GM19395 (cell line): ENCODE results near the gene EPHA1.
"Not testable (repeated sequence)": the region's sequence is repeated elsewhere in the genome, so short reads cannot be mapped to it uniquely, and the experiment has no call there.

ENCODE experiments used
- ATAC-seq: cut with Tn5 transposase; IDR thresholded peaks from one replicate; pipeline ENCODE4 v1.9.1; 2021; ENCODE audit warnings: mild to moderate bottlenecking, moderate library complexity; ENCODE audit not compliant: unreplicated experiment

Gene EPHA1

DNA sequence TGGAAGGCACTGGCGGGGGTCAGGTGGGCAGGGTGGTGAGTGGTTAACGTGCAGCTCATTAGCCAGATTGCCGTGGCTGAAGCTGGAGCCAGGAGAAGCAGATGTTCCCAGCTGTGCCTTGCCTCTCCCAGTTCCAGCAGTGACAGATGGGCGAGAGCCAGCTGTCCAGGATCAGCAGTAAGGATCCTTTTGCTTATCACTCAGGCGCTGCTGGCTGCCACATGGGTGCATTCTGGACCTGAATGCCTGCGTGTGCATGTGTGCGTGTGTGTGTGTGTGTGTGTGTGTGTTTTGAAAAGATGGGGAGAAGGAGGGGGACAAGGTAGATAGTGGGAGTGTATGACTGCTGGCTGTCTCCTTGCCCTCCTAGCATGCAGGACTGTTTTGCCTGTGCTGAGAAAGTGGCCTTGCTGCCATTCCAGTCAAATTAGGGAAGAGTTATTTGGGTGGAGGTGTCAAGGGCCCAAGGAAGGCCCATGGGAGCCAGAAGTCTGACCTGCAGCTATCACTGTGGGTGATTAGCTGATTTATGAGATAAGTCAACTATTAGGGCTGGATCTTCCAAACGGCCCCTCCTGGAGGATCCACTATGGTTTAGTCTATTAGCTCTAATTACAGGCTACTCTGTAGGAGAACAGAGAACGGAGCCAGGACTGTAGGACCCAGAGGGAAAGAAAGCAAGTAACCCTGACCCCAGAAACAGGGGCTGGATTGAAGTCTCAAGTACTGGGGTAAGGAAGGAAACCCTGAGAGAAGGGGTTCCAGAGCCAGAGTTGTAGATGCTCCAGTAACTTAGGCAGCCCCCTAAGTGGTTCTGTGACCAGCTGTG lies 3.3 kb downstream of the EPHA1 start:
- ATAC-seq: no peak

DNA sequence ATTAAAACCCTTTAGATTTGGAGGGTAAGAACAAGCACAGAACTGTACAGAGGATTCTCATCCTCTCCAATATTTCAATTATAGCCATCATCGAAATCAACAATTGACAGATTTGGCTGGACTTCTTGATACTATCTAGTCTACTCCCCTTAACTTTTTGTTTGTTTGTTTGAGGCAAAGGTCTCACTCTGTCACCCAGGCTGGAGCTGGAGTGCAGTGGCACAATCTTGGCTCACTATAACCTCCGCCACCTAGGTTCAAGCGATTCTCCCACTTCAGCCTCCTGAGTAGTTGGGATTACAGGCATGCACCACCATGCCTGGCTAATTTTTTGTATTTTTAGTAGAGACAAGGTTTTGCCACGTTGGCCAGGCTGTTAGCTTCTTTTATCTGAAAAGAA lies 6.4 kb downstream of the EPHA1 start:
- ATAC-seq: not testable (repeated sequence)

DNA sequence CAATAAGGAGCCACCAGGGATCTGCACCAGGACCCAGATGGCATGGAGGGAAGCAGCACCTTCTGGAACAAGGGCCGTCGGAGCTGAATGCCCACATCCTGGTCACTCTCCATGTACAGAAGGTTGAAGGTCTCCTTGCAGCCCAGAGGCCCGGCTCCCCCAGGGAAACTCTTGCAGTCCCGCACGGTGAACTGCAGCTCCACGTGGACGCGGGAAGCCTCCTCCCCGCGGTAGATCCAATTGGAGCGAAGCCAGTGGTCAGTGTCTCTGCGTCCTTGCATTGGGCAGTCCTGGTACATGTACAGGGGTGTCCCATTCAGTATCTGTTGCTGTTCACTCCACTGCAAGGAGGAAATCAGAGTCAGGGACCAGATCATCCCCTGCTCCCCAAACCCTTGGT lies 7.4 kb downstream of the EPHA1 start:
- no peak for ATAC-seq

DNA sequence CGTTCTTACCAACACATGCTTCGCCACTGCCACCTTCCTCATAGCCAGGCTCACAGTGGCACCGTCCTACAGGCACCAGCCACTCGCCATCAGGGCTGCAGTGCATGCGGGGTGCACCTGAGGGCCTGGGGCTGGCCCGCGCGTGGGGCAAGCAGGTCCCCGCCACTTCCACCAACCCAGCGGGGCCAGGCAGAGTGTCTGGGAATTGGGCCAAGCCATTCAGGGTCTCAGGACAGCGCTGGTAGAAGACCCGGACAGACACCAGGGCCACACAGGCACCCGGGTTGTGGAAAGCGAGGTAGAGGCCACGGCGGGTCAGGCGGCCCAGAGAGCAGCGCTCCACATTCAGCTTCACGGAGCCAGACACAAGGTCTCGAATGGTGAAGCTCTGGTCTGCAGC lies 9.0 kb downstream of the EPHA1 start:
- ATAC-seq: no peak

DNA sequence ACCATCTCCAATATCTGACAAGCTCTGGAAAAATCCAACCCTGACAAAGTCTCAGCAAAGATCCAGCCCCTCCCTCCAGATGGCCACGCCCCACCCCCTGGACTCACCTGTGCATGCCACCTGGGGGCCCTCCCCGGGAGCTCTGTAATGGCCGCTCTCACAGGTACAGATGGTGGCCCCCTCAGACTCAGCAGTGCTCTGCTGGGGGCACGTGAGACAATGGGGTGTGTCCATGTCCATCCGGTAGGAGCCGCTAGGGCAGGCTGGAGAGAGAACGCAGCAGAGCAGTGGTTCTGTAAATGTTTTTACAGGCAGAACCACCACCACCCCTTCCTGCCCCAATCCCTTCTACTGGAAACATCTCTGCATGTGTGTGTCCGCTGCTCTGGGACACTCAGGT lies 9.5 kb downstream of the EPHA1 start:
- no peak for ATAC-seq

DNA sequence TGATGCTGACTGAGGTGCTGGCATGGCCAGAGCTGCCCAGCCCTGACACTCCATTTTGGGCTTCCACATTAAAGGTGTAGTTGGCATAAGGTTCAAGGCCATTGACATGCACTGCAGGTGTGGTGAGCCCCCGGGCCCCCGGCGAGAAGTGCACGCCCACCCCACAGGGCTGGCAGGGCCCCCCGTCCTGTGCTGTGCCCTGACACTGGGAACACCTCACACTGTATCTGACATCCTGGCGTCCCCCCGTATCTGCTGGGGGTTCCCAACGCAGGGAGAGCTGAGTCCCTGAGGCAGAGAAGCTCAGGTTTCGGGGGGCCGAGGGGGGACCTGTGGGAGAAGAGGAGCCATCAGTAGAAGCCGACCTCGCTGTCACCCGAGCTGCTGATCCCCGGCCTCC lies 10.0 kb downstream of the EPHA1 start:
- ATAC-seq: no peak

DNA sequence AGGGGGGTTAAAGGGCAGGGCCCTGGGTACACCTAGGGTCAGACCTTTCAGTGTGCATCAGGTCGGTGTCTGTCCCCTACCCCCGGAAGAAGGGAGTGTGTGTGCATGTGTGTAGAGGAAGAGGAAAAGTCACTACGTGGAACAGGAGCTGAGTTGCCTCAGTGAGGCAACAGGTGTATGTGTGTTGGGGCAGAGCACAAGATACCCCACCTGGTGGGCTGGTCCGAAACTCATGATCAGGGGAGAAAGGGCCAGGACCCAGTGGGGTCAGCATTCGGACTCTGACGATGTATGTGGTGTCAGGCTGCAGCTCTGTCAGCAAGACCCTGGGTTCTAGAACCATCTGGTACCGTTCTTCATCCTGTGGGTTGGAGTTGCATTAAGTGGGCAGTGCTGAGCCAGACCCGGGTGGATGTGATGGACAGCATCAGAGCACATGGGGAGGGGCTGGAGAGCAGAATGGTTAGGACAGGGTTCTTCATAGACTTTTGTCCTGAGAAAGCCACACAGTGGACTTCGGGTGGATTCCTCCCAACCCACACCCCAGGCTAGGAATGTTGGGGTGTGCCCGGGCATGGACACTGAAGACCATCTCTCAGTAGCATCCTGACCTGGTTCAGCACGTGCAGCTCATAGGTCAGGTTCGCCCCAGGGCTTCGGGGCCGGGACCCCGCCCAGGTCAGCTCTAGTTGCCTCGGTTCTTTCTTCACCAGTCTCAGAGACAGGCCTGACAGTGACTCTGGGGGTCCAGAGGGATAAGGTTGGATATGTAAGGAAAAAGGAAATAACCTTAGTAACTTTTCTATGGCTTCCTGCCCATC lies 10.7 kb downstream of the EPHA1 start:
- ATAC-seq: no peak

DNA sequence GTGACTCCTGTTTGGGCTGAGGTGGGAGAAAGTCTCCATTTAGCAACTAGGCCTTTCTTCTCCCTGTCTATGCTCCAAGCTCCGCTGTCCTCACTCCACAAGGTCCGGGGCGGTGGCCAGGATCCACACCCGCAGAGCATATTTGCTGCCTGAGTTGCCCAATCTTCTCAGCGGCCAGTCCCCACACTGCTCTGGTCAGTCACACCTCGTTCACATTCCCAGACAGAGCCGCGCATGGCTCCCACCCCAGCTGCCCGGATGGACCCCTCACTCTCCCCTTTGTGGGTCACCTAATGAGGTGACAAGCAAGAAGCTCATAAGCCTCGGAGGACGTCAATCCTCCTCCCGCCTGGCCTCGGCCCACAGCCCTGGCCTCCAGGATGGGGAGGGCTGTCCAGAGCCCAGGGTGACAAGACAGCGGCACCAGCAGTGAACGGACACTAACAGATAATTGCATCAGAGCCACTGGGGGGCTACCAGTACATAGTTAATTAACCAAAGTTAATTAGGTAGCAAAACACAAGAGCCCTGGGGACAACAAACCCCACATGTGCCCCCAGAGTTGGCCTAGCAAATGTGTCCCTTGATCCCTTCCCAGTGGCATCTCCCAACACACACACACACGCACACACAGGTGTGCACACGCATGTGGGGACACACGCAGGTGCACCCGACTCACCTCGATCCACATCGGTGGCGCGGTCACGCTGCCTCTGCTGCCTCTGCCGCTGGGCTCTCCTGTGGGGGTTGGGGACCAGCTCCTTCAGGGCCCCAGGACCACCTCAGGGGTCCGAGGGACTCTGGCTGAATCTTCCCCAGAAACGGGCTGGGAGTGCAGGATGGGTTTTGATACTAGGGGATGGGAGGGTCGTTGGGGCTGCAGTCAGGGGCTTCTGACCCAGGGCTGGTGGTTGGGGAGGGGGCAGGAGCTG lies 11.8 kb downstream of the EPHA1 start:
- ATAC-seq: no peak

DNA sequence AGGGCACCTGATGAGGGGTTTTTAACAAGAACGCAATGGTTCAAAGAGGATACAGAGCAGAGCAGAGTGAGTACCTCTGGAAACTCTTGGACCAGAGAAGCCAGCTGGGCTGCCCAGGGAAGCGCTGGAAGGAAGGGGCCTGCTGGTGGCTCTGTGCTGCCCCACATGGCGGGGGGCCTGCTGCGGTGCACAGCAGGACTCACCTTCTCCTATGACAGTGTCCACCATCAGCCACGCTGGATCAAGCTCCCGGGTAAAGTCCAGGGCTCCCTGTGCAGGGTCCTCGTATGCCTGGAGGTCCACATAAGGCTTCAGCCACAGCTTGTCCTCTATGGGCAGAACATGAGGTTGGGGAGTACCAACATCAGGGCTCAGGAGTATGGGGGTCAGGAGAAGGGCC lies 12.5 kb downstream of the EPHA1 start:
- no peak for ATAC-seq

DNA sequence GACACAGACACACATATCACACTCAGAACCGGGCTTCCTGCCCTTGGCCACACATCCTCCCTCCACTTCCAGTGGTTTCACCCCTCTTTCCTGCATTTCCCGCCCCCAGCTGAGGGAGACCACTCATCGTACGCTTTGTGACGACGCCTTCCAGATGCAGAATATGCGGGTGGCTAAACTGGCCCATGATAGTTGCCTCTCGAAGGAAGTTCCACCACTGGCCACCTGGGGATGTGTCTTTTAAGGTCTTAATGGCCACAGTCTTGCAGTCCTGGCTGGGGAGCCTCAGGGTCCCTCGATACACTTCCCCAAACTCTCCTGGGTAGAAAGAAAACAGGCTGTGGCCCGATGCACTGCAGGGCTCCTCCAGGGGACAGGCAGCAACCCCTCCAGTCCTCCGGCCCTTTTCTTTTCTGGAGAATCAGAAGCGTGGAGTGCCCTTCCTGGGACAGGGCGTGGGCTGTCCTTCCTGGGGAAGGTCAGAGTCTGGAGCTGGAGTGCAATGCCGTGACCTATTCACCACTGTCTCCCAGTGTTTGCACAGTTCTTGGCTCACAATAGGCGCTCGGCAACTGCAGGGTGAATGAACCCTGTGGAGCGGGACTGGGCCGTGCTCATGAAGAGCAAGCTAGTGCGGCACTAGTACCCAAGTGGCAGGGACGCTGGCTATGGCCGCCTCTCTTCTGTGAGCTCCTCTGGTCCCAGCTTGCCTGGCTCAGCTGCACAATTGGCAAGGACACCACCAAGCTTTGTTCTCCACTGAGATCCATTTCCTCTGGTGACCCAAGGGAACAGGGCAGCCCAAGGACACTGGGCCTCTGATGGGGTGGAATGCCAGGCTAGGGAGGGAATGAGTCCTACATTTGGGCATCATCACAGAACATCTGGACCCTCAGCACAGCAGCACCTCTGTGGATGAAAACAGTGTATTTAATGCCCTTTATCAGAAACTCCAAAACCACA lies 13.2 kb downstream of the EPHA1 start:
- ATAC-seq: no peak

DNA sequence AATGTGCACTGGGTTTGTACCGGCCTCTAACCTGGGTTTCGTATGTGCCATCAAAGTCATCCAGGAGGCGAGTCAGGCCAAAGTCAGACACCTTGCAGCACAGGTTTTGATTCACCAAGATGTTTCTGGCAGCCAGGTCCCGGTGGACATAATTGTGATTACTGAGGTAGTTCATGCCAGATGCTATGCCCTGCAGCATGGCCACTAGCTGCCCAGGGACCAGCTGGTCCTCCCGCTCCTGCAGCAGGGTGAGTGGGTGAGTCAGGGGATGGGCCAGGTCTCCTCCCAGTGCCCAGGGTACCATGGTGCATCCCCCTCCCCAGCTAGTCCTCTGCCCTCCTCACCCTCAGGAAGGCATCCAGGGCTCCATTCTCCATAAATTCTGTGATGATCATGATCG lies 13.9 kb downstream of the EPHA1 start:
- no peak for ATAC-seq

DNA sequence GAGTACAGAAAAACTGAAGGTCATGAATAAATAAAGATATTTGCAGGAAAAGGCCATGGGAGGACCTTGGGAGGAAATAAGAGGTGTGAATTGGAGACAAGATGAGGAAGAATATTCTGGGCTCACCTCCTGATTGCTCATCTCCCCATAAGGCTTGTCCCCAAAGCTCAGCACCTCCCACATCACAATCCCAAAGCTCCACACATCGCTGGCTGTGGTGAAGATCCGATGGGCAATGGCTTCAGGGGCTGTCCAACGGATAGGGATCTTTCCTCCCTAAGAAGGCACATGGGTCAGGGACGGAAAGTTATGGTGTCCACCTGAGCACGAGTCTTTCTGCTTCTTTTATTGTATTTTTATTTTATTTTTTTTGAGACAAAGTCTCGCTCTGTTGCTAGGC lies 14.6 kb downstream of the EPHA1 start:
- ATAC-seq: no peak

DNA sequence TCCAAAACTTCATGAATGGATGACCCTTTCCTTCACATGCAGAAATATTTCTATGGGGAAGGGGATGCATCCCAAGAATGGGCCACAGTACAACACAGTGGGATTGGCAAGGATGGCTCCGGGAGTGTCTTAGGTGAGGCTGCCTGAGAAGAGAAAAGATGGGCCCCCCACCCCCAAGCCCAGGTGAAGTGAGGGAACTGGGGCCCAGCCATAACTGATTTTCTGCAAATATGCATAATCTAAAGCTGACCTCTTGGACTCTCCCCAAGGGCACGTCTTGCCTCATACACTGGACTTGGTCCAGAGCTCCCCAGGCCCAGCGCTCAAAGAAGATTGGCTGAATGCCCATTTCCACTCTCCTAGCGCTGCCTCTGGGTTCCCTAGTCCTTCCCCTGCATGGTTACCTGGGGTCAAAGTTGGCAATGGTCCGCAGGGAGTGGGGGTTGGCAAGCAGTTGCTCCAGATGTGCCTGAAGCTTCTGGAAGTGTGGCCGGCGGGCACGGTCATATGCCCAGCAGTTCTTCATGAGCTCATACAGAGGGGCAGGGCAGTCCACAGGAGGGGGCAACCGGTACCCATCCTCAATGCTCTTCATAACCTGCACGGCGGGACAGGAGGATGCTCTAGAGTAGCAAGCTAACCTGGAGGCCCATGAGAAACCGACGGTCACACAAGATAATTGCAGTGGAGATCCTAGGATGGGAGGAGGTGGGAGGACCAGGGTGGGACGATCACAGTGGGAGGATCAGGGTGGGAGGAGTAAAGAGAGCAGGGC lies 15.2 kb downstream of the EPHA1 start:
- ATAC-seq: no peak

DNA sequence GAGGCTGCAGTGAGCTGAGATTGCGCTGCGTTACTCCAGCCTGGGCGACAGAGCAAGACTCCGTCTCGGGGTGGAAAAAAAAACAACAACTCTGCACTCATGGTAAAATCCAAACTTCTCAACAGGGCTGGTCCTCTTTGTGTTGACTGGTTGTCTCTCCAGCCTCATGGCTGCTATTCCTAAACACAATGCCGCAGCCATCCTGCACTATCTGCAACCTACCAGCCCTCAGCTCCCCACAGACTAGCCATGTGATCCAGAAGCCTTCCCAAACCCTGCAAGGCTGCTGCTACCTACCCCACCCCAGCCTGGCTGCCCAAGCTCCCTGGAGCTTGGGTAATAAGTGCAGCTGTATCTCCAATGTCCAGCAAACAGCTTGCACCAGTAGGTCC lies 15.8 kb downstream of the EPHA1 start:
- ATAC-seq: no peak

DNA sequence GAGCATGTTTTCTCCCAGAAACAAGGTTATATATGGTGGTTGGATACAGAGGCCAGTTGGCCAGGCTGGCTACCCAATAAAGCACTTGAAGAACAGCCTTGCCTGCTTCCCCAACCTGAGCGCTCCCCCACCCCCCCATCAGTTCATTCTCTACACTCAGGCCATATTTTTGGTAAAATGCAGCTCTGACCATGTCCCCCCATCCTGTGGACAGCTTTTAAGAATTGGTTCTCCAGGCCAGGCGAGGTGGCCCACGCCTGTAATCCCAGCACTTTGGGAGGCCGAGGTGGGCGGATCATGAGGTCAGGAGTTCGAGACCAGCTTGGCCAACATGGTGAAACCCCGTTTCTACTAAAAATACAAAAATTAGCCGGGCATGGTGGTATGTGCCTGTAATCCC lies 16.2 kb downstream of the EPHA1 start:
- not testable (repeated sequence) for ATAC-seq

DNA sequence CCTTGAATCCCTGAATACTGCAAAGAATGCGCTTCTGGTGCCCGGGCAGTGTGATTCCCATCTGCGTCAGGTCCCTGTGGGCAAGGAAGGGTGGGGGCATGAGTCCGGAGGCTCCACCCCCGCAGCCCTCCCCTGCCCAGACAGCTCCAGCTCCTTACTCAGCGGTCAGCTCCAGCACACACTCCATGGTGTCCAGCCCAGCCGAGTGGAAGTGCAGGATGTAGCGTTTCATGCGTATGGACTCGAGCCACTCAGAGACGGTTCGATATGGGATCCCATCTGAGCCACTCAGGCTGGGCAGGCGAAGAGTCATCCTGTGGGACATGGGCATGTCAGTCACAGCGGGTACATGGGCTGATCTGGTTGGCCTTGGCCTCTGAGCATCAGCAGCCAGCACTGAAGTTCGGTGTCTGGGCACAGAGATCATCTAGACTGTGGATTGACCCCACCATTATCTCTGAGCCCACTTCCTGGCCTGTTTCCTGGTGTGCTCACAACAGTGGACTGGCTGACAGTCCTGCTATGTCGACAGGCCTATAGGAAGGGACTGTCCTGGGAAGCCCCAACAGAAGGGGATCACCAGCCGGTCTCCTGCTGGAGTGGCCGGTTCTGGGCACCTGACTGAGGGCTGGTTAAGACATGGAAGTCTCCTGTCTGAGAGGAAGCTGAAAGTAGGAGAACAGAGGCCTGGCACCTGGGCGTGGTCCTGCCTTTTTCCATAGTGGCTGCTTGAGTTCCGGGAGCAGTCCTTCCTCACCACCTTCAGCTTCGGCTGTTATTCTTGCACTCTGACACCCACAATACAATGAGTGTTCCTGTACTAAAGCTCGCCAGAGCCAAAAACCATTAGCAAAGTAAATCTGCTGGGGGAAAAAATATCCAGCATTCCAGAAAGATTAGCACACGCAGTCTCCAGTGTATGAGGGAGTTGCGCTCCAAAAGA lies 16.9 kb downstream of the EPHA1 start:
- no peak for ATAC-seq

DNA sequence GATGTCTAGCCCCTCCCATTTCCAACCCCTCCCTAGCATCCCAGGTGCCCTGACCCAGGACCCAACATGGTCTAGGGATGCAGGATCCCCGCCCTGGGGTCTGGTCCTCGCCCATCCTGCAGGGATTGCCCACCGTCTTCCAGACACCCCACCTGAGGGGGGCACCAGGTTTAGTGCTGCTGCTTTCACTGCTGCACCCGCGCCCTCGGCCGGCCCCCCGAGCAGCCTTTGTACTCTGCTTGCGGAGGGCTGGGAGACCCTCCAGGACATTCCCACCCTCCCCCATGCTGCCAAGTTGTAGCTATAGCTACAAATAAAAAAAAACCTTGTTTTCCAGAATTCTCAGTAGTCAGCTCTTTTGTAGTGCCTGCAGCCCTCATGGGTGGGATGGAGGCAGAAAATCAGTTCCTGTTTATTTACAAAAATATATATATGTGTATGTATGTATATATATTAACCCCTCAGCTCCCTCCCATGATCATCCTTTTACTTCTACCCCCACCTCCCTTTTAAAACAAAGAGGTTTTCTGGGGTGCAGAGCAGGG lies 17.8 kb downstream of the EPHA1 start:
- no peak for ATAC-seq
